ENCODE data around the gene ABCC10. TPM values are rescaled to one million over a fixed set of nuclear protein-coding genes. Genes with fewer than 3 reads are reported as not detected.

Gene ABCC10
- total RNA-seq, 4 donors from 2014 or later: 16.1 to 39.1 (median 27.4) TPM

DNA sequence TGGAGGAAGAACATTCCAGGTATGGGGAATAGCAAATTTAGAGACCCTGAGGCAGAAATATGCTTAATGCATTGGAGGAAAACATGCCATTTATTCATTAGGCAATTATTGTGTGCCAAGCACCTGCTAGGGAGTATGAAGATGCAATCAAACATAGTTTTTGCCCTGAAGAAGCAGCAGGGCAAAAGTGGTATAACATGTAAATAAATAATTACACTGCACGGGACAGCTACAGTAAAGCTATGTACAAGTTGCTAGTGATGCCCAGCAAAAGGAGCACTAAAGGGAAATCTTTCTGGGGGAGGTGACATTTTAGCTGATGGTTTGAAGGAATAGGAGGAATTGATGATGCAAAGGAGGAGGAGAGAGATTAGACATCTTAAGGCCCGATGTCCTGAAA, 49.4 kb downstream of the ABCC10 start:
- 29% methylated on average over 2 of the region's 2 CpGs for WGBS

DNA sequence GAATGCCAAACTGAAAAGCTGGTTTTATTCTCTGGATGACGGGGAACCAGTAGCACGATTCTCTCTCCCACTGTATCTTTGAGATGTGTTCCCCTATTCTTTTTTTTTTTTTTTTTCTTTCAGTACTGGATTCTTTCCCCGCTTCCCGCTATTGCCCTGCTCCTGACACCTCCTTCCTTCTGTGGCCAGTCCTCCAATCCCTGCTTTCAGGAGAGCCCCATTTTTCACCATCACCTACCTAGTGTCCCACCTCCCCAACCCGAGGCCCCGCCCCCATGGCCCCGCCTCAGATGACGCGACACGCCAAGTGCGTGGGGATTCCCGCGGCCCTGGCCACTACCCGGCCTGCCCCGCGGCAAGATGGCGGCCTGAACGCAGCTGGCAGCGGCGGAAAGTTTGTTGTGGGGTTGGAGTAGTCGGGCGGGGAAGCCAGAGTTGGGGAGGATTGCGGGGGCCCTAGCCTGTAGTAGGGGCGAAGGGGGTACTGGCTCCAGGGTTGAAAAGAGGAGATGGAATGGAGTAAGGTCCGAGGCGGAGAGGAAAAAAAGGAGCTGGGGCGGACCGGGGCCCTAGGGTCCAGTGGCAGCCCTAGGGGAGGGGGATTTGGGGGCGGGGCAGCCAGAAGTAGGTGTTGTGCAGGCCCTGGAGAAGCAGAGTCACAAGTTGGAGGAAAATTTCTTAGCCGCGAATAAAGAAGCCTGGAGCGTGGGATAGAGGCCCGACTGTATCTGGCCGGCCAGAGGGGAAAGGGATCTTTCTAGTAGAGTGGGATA, 50.1 kb downstream of the ABCC10 start, which contains the start of gene TJAP1:
Gene TJAP1, plus strand, starts transcription at position 336 of the 773 bp plus-strand sequence. CDS start 21,432 bp downstream, outside the sequence.
- no peaks in the 10 kb centered on the region for H3K36me3 ChIP-seq
- peak in 2 of 3 donors; percentile 18 to 53 for TF ChIP-seq POLR2AphosphoS5 (IDR thresholded peaks at IDR 0.05)
- peak in 1 of 2 donors; percentile 66 for TF ChIP-seq POLR2A (IDR thresholded peaks at IDR 0.05)
- no peak for TF ChIP-seq EP300 (IDR thresholded peaks at IDR 0.05)
- H3K4me1 ChIP-seq: peaks cover 46% of the 10 kb centered on the region
- DNase-seq (ENCODE audit: low spot score in 2 of 2): peak; percentile 95
- no peaks in the 10 kb centered on the region for H3K27me3 ChIP-seq
- H3K27ac ChIP-seq: peak within 1 kb of the TSS; percentile 75
- H3K4me3 ChIP-seq: peak within 1 kb of the TSS; percentile 66
- under 1% methylated on average over 34 of the region's 34 CpGs for WGBS
- no peaks in the 10 kb centered on the region for H3K9me3 ChIP-seq

More for the DNA sequence above, 49.4 kb downstream of the ABCC10 start:
- Histone ChIP-seq H3K36me3 (no peaks in the 10 kb centered on the region), H3K4me3 (peak overlapping the region; percentile 66), H3K27me3 (no peaks in the 10 kb centered on the region), H3K4me1 (peaks cover 44% of the 10 kb centered on the region), H3K27ac (no peak overlapping the region), H3K9me3 (no peaks in the 10 kb centered on the region)
- TF ChIP-seq POLR2AphosphoS5 (IDR thresholded peaks at IDR 0.05): no peak
- TF ChIP-seq POLR2A (IDR thresholded peaks at IDR 0.05): no peak
- no peak for TF ChIP-seq EP300 (IDR thresholded peaks at IDR 0.05)
- TF ChIP-seq, protein P1, sequence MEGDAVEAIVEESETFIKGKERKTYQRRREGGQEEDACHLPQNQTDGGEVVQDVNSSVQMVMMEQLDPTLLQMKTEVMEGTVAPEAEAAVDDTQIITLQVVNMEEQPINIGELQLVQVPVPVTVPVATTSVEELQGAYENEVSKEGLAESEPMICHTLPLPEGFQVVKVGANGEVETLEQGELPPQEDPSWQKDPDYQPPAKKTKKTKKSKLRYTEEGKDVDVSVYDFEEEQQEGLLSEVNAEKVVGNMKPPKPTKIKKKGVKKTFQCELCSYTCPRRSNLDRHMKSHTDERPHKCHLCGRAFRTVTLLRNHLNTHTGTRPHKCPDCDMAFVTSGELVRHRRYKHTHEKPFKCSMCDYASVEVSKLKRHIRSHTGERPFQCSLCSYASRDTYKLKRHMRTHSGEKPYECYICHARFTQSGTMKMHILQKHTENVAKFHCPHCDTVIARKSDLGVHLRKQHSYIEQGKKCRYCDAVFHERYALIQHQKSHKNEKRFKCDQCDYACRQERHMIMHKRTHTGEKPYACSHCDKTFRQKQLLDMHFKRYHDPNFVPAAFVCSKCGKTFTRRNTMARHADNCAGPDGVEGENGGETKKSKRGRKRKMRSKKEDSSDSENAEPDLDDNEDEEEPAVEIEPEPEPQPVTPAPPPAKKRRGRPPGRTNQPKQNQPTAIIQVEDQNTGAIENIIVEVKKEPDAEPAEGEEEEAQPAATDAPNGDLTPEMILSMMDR (IDR thresholded peaks at IDR 0.05): no peak
- DNase-seq (ENCODE audit: low spot score in 2 of 2): no peak

GRCh38 chr6:43478008-43478372, 50.6 kb downstream of the ABCC10 start:
- H3K27me3 ChIP-seq: no peaks in the 10 kb centered on the region
- peak overlapping the region; percentile 66 for H3K4me3 ChIP-seq
- 16% methylated on average over 3 of the region's 3 CpGs for WGBS
- TF ChIP-seq, protein P1 (IDR thresholded peaks at IDR 0.05): no peak
- TF ChIP-seq POLR2A (IDR thresholded peaks at IDR 0.05) (no peak), POLR2AphosphoS5 (IDR thresholded peaks at IDR 0.05) (no peak), EP300 (IDR thresholded peaks at IDR 0.05) (no peak)
- H3K27ac ChIP-seq: peak overlapping the region; percentile 75
- no peaks in the 10 kb centered on the region for H3K36me3 ChIP-seq
- H3K9me3 ChIP-seq: no peaks in the 10 kb centered on the region
- H3K4me1 ChIP-seq: peaks cover 46% of the 10 kb centered on the region
- no peak for DNase-seq (ENCODE audit: low spot score in 2 of 2)

DNA sequence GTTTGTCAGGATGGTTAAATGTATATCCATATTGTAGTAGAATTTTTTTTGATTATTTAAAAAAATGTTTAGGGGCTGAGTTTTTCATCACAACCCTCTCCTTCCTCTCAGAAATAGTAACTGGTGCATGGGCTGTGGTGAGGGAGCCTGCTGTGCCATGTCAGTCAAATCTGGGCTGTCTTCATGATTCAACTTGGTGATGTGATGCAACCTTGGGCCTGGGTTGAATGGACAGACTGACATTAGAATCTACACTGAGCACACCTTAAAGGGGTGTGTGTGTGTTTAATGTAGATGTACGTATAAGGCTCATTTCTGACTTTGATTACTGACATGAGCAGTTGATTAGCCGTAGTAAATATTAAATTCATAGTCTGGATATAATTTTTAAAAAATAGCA, 53.7 kb downstream of the ABCC10 start:
- 63% methylated on average over 2 of the region's 2 CpGs for WGBS
- no peaks in the 10 kb centered on the region for H3K27me3 ChIP-seq
- H3K4me3 ChIP-seq: no peak overlapping the region
- no peaks in the 10 kb centered on the region for H3K36me3 ChIP-seq
- TF ChIP-seq POLR2AphosphoS5 (IDR thresholded peaks at IDR 0.05): no peak
- TF ChIP-seq, protein P1 (IDR thresholded peaks at IDR 0.05): no peak
- H3K9me3 ChIP-seq: no peaks in the 10 kb centered on the region
- peaks cover 46% of the 10 kb centered on the region for H3K4me1 ChIP-seq
- H3K27ac ChIP-seq: no peak overlapping the region
- no peak for DNase-seq (ENCODE audit: low spot score in 2 of 2)

- no peak overlapping the region for H3K4me3 ChIP-seq
- no peak overlapping the region for H3K27ac ChIP-seq
- DNase-seq (ENCODE audit: low spot score in 2 of 2): no peak
- H3K4me1 ChIP-seq: peaks cover 45% of the 10 kb centered on the region
- no peaks in the 10 kb centered on the region for H3K36me3 ChIP-seq
- H3K27me3 ChIP-seq: no peaks in the 10 kb centered on the region
- no peaks in the 10 kb centered on the region for H3K9me3 ChIP-seq
- TF ChIP-seq, protein P1 (IDR thresholded peaks at IDR 0.05): no peak
- TF ChIP-seq POLR2AphosphoS5 (IDR thresholded peaks at IDR 0.05) (no peak), POLR2A (IDR thresholded peaks at IDR 0.05) (no peak), EP300 (IDR thresholded peaks at IDR 0.05) (no peak)
- WGBS: 50% methylated on average over 11 of the region's 11 CpGs
Observed at GRCh38 chr6:43481591-43482236, 54.4 kb downstream of the ABCC10 start.

All from suprapubic skin (tissue), 4 donors.